Measurements from ENCODE around the gene NR2F2.
A peak's percentile ranks its signal among the peaks of the same experiment; 100 is the strongest.

The NR2F2 gene

DNA sequence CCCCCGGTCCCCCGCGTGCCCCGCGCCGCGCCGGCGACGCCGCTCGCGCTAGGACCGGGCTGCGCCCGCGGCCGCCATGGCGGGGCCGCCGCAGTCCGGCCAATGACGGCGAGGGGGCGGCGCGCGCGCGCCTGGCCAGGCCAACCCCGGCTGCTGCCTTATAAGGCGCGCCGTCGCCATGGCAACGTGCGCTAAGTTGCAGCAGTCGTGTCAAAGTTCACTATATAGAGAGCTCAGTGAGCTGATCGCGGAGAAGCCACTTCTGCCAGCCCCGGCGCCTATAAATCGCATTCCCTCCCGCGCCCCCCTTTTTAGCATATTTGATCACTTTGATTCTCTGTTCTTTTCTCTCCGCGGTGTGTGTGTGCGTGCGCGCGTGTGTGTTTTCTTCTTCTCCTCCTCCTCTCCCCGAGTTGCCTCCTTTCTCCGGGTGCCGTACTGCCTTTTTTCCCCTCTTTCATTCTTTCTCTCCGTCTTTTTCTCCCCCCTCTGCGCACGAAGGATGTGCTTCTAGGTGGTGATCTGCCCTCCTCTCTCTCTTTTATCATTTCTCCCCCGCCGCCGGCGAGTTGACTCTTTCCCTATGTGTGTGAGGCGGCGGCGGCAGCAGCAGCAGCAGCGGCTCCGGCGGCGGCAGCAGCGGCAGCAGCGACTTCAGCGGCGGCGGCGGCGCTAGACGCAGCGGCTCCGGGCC, at the start of gene NR2F2:
Gene NR2F2 (plus strand): TSS at position 251 of the 694 bp plus-strand sequence. CDS start 1,406 bp downstream, outside the sequence.
- peak; percentile 29 for DNase-seq (ENCODE audit: low read depth)

DNA sequence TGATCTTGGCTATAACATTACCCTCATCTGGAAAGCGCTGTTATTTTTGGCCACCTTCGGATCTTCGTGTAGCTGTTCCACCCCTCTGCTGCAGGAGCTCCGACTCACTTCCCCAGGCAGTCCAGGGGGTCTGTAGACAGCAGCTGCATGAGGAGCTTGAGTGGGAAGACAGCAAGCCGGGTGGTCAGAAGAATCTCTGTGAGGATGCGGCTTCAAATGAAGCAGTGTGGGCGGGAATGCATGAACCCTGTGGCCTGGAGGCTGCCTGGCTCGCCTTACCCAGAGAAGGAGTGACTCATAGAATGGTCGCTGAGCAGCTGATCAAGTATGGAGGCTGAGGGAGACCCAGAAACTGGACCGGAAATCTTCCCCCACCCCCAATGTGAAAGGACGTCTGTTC, 45.2 kb upstream of the NR2F2 start:
- no peak for DNase-seq (ENCODE audit: low read depth)

DNA sequence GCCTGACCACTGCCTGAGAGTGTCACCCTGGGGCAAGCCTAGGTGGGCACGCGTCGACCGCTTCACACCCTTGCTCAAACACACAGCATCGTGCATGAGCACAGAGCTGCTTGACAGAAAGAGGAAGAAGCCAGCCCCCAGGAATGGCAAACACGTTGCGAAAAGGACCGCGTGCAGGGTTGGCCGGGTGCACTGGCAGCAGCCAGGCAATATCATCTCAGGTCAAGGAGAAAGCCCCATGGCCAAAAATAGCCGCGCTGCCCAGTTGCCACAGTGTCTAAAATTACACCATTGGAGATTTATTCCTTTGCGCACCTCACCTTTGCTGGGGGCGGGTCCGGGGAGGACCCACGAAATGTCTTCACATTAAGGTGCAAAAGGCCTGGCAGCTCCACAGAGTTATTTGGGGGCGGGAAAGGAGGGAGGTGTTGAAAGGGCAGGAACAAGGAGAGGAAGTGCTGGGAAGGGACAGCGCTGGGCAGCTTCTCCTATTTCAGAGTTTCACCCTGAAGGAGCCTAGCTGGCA, 44.7 kb upstream of the NR2F2 start:
- DNase-seq (ENCODE audit: low read depth), result no peak

GRCh38 chr15:96290679-96291078, 39.8 kb upstream of the NR2F2 start:
- DNase-seq (ENCODE audit: low read depth), result no peak

DNA sequence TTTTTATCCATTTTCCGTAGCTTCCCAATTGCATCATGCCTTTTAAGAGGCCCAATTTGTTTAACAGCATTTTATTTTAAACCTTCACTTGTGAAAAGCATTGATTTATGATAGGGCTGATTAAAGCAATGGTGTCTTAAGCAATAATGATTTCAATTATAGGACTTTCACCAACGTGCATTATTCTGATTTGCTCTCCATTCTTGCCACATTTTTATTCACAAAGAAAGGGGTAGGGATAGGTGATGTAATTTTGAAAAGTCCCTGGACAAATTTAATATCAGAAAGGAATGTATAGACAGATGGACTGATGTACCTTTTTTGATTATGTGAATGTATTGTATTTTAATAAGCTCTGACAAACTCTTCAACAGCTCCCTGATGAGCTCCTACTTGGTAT, 37.9 kb upstream of the NR2F2 start:
- DNase-seq (ENCODE audit: low read depth), result no peak

- no peak for DNase-seq (ENCODE audit: low read depth)
These were observed 37.1 kb upstream of the NR2F2 start for GRCh38 chr15:96293441-96293840.

DNA sequence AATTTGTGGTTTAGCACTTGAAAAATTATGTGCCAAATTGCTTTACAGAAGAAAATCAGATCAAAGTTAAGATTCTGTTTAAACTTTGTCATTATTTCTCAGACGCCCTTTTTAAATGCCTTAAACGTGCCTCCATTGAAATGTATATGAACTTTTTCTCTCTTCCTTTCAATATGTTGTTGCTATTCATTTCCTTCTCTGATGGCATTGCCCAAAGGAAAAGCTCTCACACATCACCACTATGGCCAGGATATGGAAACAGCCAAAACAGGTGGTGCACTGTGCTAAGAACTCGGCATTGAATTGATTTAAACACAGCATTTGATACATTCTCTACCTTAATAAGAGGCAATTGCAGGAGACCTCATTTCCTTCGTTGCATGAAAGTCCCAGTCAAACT, 35.7 kb upstream of the NR2F2 start:
- DNase-seq (ENCODE audit: low read depth), result no peak

GRCh38 chr15:96296264-96296663, 34.2 kb upstream of the NR2F2 start:
- DNase-seq (ENCODE audit: low read depth), result no peak

DNA sequence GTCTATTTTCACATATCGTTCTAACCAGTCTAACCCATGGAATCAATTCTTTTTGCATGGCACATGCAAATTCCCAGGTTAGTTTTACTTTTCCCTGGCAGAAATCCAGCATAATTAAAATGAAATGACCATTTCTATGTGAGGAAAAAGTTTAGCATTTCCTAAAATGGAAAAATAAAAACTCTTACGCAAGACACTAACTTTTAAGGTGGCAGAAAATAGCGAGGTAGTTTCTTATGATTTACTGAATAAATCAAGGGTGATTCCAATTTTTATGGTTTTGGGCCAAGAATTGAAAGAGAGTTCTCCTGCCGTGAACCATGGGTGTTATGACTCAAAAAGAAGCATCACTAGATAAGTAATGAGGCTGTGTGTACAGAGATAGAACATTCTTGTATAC, 32.7 kb upstream of the NR2F2 start:
- no peak for DNase-seq (ENCODE audit: low read depth)

DNA sequence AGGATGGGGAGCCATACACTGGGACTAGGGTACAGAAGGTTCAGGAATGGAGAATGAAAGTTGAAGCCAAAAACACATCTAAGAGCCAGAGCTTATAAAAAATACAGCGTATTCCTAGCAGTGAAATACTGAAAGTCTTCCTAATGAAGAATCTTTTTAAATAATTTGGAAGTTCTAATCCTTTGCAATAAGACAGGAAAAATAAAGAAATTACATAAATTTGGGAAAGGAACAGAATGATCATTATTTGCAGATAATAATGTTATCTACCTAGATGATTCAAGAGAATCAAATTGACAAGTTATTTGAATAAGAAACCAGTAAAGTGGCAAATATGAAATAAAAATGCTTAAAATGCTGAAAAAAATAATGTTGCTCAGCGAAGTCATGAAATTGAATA, 32.3 kb upstream of the NR2F2 start:
- no peak for DNase-seq (ENCODE audit: low read depth)

DNA sequence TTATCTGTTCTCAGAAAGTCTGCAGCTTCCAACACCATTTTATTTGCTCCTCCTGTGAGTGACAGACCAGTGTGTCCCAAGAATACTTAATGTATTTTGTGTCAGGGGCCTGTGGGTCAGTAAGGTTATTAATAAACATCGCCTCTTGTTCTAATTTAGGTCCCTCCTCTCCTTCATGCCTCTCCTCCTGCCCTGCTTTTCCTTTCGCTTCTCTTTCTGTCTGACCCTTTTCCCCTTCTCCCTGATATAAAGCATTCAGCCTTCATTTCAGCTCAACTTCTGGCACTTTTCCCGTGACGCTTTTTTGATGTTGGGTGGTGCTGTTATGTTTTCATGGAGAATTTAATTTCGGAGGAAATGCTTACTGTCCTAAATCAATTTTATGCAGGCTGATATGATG, 29.7 kb upstream of the NR2F2 start:
- DNase-seq (ENCODE audit: low read depth), result no peak

GRCh38 chr15:96303503-96304056, 26.9 kb upstream of the NR2F2 start:
- no peak for DNase-seq (ENCODE audit: low read depth)

GRCh38 chr15:96304839-96305238, 25.7 kb upstream of the NR2F2 start:
- DNase-seq (ENCODE audit: low read depth), result no peak

- DNase-seq (ENCODE audit: low read depth), result no peak
These were observed 24.2 kb upstream of the NR2F2 start for GRCh38 chr15:96306321-96306720.

DNA sequence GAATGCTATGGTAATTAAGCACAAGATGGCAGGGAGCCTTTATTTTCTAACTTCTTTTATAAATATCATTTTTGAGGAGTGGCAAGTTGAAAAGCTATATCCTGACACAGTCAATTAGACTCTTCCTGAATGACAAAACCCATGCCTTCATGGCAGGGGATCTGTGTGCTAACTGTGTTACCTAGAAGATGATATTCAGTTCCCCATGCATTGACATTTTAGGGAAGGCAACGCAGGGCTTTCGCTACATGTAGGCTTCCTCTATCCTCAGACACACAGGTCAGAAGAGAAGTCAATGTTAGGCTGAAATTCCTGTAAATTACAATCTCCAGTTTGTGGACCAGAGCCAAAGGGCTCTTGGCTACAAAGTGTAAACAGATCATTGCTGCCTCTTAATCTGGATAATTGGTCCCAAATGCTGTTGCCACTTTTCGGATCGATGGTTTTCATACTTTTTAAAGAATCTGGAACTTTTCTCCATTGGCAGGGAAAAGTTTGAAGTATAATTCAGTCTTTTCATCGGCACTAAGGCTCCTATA, 22.6 kb upstream of the NR2F2 start:
- DNase-seq (ENCODE audit: low read depth), result no peak

DNA sequence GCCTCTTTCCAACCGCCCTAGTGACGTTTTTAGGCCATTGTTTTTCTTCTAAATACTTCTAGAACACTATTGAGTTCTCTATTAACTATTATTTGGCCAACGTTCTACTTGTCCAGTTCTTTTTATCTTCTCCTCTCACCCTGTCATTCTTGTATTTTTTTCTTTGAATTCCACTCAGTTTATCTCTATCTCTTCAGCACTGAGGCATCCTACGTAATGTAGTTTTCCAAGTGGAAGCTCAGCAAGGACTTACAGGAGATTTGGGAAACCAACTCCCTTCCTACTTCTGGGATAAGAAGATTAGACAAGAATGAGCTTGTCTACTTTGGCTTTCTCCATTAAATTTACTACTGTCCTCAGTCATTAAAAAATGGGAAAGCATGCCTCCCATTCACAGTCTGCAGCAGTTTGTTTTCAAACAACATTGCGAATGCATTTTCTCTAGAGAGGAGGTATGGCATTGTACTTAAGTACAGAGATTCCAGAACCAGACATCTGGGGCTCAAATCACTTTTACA, 21.3 kb upstream of the NR2F2 start:
- no peak for DNase-seq (ENCODE audit: low read depth)

- DNase-seq (ENCODE audit: low read depth), result no peak
These were observed 19.1 kb upstream of the NR2F2 start for GRCh38 chr15:96311256-96311955.

DNA sequence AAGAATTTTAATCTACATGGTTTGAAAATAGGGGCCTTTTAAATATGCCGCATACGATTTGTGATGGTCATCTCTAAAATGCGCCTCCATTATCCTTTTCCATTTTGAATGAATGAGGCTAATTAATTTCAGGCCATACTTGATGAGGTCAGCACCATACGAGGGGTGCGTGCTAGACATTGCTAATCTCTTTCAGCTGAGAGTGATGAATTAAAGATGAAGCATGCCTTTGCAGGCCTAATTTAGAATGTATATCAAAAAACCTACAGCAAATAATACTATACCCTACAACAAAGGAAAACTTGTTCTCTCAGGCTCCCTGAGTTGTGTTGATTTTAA, 18.6 kb upstream of the NR2F2 start:
- no peak for DNase-seq (ENCODE audit: low read depth)

DNA sequence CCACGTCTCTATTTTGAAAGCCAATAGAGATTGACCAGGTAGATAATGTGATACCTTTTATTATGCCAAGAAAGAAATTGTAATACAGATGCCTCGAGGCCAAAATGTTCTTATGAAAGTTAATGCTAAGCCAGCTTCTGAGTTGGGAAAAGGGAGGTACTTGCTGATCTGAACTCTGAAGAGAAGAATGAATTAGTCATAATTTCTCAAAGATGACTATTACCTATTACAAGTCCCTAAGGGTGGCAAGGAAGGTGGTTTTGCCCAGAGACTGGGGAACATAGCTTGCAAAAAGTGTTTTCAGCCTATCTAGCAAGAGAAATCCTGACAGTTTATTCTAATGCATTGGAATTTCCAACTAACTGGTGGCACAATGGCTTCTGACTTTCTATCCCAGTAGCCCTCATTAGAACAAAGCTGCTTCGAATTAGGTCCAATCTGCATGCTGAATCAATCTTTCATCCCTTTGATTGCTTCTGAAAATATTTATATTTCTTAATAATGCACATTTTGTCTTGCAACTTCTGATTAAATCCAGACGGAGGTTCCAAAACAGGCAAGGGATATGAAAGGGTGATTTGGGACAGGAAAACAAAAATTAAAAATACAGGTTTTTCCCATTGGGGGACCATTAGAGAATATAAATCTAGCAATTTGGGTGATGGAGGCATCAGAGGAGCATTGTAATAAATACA, 17.7 kb upstream of the NR2F2 start:
- DNase-seq (ENCODE audit: low read depth), result no peak

DNA sequence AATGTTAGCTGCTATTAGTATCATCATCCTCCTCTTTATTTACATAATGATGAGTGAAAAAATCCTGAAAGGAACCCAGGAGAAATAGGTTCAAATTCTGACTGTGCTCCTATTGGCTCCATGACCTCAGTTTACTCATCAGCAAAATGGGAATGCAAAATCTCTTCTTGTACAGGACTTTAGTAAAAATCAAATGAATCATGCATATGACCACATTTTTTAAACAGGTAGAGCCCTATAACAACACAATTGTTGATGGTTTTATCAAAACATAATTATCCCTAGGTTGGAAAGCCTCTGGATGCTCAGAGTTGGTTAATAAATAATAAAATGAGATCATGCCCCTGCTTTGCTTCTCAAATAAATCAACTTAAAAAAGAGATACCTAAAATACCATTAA, 16.0 kb upstream of the NR2F2 start:
- no peak for DNase-seq (ENCODE audit: low read depth)

GRCh38 chr15:96314963-96315362, 15.5 kb upstream of the NR2F2 start:
- DNase-seq (ENCODE audit: low read depth), result no peak

- no peak for DNase-seq (ENCODE audit: low read depth)
These were observed 13.4 kb upstream of the NR2F2 start for GRCh38 chr15:96316953-96317629.

All from activated T-cell treated with anti-CD3 and anti-CD28 coated beads for 24 hours (primary cell).